SK-N-SH treated with all-trans-retinoic acid at 6 μM for 48 hours (cell line): Measurements from ENCODE around the gene TBC1D2B.

Experiments used
- BACH2 ChIP-seq: fragments of 250-450 bp; sonication (Bioruptor Pico); IDR thresholded peaks from 2 replicates; pipeline ENCODE4 v1.9.0; 2021; ENCODE audit warnings: mild to moderate bottlenecking, borderline replicate concordance
- CSDC2 ChIP-seq: fragments of 250-450 bp; sonication (Bioruptor Pico); IDR thresholded peaks from 2 replicates; pipeline ENCODE4 v1.5.0; 2020; ENCODE audit warnings: mild to moderate bottlenecking, moderate library complexity
- CSRNP3 ChIP-seq: fragments of 250-450 bp; sonication (Bioruptor Pico); IDR thresholded peaks from 2 replicates; pipeline ENCODE4 v1.5.1; 2021; ENCODE audit warnings: mild to moderate bottlenecking, moderate library complexity
- ESRRG ChIP-seq: fragments of 250-450 bp; sonication (Bioruptor Pico); IDR thresholded peaks from 2 replicates; pipeline ENCODE4 v1.6.1; 2021; ENCODE audit warnings: mild to moderate bottlenecking
- PPARA ChIP-seq: fragments of 250-450 bp; sonication (Bioruptor Pico); IDR thresholded peaks from 2 replicates; pipeline ENCODE4 v1.5.0; 2020; ENCODE audit warnings: mild to moderate bottlenecking, borderline replicate concordance
- RARB ChIP-seq: fragments of 250-450 bp; sonication (Bioruptor Pico); IDR thresholded peaks from 2 replicates; pipeline ENCODE4 v1.8.0; 2021; ENCODE audit warnings: mild to moderate bottlenecking, moderate library complexity
- TOX ChIP-seq: fragments of 250-450 bp; sonication (Bioruptor Pico); IDR thresholded peaks from 2 replicates; pipeline ENCODE4 v1.8.0; 2021; ENCODE audit warnings: mild to moderate bottlenecking, moderate library complexity, borderline replicate concordance
- ZFP3 ChIP-seq: fragments of 250-450 bp; sonication (Bioruptor Pico); IDR thresholded peaks from 2 replicates; pipeline ENCODE4 v1.5.0; 2020; ENCODE audit warnings: mild to moderate bottlenecking, moderate library complexity

- TF ChIP-seq ZFP3 (CRISPR knock-in tag) (no peak), CSRNP3 (CRISPR knock-in tag) (no peak), TOX (CRISPR knock-in tag) (no peak), CSDC2 (CRISPR knock-in tag) (no peak), RARB (CRISPR knock-in tag) (no peak), PPARA (CRISPR knock-in tag) (no peak), BACH2 (CRISPR knock-in tag) (no peak), ESRRG (CRISPR knock-in tag) (no peak)
These were observed 41.5 kb downstream of the TBC1D2B start for GRCh38 chr15:78035861-78036476.
